ENCODE measurements around the gene GTF2F1. TPM values are rescaled to one million over a fixed set of nuclear protein-coding genes. Genes with fewer than 3 reads are reported as not detected.

GTF2F1 gene
- total and polyA plus RNA-seq, 9 of the 15 experiments (the other 6 are each of a cell fraction or from before 2014, with no cell fraction given), result 4.7 to 75.4 (median 68.4) TPM

DNA sequence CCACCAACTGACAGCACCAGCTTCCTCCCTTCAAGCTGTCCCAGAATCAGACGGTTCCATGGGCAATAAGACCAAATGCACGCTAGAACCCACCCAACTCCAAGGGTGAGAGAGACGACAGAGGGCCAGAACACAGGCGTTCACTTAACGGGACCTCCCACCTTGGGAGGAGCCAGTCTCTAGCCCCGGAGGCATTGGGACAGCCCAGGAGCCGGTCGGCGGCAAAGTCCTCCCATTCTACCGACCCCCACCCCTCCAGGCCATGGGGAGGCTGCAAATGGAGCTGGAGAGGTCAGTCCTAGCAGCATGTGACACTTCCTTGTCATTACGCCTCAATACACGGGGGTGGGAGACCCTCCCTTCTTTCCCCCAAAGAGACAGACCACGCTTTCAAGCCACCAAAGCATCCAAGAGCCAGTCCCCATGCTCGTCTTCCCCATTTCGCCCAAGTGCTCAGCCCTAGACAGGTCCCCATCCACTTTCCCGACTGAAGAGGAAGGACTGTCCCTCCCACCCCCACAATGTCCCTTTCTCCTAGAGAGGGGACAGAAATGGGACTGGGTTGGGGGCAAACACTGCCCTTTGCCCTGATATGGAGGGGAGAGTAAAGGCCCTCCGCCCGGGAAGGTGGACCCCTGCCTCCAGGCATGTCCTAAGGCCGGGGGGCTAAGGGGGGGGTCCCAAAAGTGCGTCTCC, 30.7 kb upstream of the GTF2F1 start (continued):
- TF ChIP-seq, protein P1, sequence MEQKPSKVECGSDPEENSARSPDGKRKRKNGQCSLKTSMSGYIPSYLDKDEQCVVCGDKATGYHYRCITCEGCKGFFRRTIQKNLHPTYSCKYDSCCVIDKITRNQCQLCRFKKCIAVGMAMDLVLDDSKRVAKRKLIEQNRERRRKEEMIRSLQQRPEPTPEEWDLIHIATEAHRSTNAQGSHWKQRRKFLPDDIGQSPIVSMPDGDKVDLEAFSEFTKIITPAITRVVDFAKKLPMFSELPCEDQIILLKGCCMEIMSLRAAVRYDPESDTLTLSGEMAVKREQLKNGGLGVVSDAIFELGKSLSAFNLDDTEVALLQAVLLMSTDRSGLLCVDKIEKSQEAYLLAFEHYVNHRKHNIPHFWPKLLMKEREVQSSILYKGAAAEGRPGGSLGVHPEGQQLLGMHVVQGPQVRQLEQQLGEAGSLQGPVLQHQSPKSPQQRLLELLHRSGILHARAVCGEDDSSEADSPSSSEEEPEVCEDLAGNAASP (IDR thresholded peaks at IDR 0.05), result no peak
- TF ChIP-seq FIP1L1 (IDR thresholded peaks at IDR 0.05; ENCODE audit: low read depth, low read length, poor library complexity, severe bottlenecking) (no peak), BRF1 (IDR thresholded peaks at IDR 0.05; ENCODE audit: borderline replicate concordance, extremely low read depth, insufficient read length) (no peak), IRF9 (tag; IDR thresholded peaks at IDR 0.05) (no peak), ELK3 (CRISPR knock-in tag; IDR thresholded peaks at IDR 0.05) (no peak), MBD2 (IDR thresholded peaks at IDR 0.05; ENCODE audit: borderline replicate concordance, low read depth) (no peak), CBFA2T2 (conservative IDR thresholded peaks at IDR 0.05) (no peak), KDM1A (IDR thresholded peaks at IDR 0.05) (no peak), ATF2 (CRISPR knock-in tag; IDR thresholded peaks at IDR 0.05) (no peak), ZNF431 (CRISPR knock-in tag; IDR thresholded peaks at IDR 0.05) (0 out of 2 replicates have a peak, but pooled peaks have one; percentile 14), POLR3A (IDR thresholded peaks at IDR 0.05; ENCODE audit: borderline replicate concordance, extremely low read depth, insufficient read depth, insufficient read length) (no peak)
- TF ChIP-seq, protein P2, sequence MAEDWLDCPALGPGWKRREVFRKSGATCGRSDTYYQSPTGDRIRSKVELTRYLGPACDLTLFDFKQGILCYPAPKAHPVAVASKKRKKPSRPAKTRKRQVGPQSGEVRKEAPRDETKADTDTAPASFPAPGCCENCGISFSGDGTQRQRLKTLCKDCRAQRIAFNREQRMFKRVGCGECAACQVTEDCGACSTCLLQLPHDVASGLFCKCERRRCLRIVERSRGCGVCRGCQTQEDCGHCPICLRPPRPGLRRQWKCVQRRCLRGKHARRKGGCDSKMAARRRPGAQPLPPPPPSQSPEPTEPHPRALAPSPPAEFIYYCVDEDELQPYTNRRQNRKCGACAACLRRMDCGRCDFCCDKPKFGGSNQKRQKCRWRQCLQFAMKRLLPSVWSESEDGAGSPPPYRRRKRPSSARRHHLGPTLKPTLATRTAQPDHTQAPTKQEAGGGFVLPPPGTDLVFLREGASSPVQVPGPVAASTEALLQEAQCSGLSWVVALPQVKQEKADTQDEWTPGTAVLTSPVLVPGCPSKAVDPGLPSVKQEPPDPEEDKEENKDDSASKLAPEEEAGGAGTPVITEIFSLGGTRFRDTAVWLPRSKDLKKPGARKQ (CRISPR knock-in tag; IDR thresholded peaks at IDR 0.05), result no peak
- TF ChIP-seq, protein P3, sequence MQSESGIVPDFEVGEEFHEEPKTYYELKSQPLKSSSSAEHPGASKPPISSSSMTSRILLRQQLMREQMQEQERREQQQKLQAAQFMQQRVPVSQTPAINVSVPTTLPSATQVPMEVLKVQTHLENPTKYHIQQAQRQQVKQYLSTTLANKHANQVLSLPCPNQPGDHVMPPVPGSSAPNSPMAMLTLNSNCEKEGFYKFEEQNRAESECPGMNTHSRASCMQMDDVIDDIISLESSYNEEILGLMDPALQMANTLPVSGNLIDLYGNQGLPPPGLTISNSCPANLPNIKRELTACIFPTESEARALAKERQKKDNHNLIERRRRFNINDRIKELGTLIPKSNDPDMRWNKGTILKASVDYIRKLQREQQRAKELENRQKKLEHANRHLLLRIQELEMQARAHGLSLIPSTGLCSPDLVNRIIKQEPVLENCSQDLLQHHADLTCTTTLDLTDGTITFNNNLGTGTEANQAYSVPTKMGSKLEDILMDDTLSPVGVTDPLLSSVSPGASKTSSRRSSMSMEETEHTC (IDR thresholded peaks at IDR 0.05), result no peak
- TF ChIP-seq, protein P4, sequence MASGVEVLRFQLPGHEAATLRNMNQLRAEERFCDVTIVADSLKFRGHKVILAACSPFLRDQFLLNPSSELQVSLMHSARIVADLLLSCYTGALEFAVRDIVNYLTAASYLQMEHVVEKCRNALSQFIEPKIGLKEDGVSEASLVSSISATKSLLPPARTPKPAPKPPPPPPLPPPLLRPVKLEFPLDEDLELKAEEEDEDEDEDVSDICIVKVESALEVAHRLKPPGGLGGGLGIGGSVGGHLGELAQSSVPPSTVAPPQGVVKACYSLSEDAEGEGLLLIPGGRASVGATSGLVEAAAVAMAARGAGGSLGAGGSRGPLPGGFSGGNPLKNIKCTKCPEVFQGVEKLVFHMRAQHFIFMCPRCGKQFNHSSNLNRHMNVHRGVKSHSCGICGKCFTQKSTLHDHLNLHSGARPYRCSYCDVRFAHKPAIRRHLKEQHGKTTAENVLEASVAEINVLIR (CRISPR knock-in tag; IDR thresholded peaks at IDR 0.05), result no peak
- TF ChIP-seq, protein P5, sequence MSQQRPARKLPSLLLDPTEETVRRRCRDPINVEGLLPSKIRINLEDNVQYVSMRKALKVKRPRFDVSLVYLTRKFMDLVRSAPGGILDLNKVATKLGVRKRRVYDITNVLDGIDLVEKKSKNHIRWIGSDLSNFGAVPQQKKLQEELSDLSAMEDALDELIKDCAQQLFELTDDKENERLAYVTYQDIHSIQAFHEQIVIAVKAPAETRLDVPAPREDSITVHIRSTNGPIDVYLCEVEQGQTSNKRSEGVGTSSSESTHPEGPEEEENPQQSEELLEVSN (IDR thresholded peaks at IDR 0.05; ENCODE audit: borderline replicate concordance in 1 of 2, extremely low read depth in 1 of 2, insufficient read depth in 1 of 2, insufficient read length in 1 of 2, low read depth in 1 of 2, low read length in 1 of 2, poor library complexity in 1 of 2, severe bottlenecking in 1 of 2), result no peak

All from K562 (cell line).